GM19438 (cell line): ENCODE measurements around the gene C1orf226.
A peak's percentile ranks its signal among the peaks of the same experiment; 100 is the strongest.
"Not testable (repeated sequence)": the region's sequence is repeated elsewhere in the genome, so short reads cannot be mapped to it uniquely, and the experiment has no call there.

Experiments
- ATAC-seq: cut with Tn5 transposase; IDR thresholded peaks from one replicate; pipeline ENCODE4 v1.9.1; 2021; ENCODE audit warnings: low read depth; ENCODE audit not compliant: unreplicated experiment

Gene C1orf226

GRCh38 chr1:162381383-162381782 is at the start of gene C1orf226:
TSS of gene C1orf226 (plus strand) at chr1:162381728. CDS start at chr1:162381902, 174 bp downstream.
- ATAC-seq = no peak

- no peak for ATAC-seq
Measured at GRCh38 chr1:162333991-162334390, 47.5 kb upstream of the C1orf226 start.

- no peak for ATAC-seq
Measured at GRCh38 chr1:162335126-162335525, 46.4 kb upstream of the C1orf226 start.

DNA sequence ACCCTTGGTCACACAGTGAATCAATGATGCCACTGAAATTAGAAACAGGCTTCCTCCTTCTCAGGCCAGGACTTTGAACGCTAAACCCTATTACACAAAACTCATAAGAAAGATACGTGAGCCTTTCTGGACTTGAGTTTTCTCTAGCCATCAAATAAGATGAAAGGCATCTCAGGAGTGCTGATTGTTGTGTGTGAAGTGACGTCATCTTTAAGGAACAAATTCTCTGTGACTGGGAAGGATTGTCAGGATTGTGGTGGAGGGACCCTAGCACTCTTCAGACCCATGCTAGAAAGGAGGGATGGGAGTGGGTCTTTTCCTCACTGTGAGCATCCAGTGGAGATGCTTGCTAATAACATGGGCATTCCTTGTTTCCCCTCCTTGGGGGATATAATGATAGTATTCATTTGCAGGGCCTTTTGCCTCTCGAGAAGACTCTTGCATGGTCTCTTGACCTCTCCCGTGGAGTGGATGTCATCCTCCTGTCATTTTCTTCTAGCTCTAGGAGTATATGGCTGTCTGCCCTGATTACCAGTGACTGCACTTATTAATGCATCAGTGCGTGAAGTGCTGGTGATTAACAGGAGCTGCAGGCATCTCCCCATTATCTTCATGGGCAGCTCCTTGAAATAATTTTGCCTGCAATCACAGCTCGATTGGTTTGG is 44.8 kb upstream of the C1orf226 start:
- no peak for ATAC-seq

DNA sequence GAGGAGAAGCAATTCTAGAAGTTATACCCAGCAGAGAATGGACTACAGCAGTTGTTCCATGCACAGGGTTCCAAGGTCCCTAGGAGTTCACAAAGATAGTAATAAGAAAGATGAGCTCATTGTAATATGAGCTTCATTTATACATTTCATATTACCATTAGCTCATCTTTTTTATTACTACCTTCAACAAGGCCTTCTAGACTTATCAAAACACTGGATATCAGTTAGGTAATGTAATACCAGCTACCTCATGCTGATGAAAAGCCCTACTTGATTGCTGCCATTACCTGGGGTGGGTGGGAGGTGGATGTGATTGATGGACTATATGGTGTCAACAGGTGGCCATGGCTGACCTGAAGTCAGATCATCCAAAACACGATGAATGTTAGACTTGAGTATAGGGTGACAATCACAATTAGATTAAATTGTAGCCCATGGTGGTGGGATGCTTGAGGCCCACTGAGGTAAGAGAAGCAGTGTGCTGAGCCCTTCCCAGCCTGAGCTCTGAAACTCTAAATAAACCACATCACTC is 39.0 kb upstream of the C1orf226 start:
- no peak for ATAC-seq

- no peak for ATAC-seq
Measured at GRCh38 chr1:162343470-162343869, 38.1 kb upstream of the C1orf226 start.

GRCh38 chr1:162347281-162347680 is 34.2 kb upstream of the C1orf226 start:
- ATAC-seq = no peak

GRCh38 chr1:162349635-162350330 is 31.7 kb upstream of the C1orf226 start:
- no peak for ATAC-seq

DNA sequence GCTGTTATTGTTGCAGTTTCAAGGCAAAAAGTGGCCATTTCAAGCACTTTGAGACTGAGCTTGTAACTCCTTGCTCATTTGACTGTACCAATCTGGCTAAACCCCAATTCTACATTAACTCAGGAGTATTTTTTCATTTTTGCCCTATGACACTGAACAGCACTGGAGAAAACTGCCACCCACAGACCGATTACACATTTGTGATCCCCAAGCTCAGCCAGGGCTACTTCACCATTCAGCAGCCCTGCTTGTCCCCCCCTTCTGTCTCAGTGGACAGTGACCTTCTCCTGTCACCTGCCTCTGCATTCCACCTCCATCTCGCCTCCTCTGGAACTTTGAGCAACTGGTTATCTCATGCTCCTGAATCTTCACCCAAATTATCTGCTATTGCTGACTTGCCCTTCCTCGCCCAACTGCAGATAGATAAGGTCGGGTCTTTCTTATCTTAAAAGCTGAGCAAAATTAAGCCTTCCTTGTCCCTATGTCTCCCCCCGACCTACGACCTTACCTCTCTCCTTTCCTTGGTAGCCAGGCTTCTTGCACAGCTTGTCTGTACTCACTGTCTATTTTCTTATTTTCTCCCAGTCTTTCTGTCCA is 30.2 kb upstream of the C1orf226 start:
- ATAC-seq = no peak

- ATAC-seq = not testable (repeated sequence)
Measured at GRCh38 chr1:162351874-162352273, 29.7 kb upstream of the C1orf226 start.

DNA sequence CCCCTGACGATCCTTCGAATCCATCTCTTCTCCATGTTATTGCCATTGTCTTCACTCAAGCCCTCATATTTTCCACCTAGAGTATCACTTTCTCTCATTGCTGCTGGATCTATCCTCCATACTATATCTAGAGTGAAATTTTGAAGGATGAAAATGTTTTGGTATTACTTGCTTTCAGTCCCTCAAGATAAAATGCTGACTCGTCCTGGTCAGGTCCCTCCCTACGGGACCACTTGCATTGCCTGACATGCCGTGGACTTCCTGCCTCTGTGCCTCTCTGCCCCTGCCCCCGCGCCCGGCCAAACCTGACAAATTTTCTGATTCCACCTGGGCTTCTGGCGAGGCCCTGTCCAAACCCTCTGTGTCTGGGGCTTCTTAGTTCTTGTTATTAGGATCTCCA is 28.4 kb upstream of the C1orf226 start:
- no peak for ATAC-seq

DNA sequence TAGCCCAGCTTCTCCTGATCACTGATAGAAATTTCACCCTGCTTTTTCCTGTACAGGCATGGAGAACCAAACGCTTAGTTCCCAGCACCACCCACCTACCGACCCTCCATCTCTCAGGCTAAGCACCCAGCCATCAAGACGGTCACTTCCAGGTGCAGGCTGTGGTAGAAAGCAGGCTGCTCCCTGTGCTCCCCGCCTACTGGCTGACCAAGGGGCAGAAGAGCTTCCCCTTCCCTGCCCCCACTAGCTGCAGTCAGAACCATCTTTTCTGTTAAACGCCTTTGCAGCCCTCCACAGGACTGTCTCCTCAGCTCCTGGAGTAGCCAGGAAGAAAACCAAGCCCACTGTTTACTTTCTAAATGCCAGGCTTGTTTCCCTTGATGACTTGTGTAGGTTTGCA is 27.8 kb upstream of the C1orf226 start:
- ATAC-seq = no peak

DNA sequence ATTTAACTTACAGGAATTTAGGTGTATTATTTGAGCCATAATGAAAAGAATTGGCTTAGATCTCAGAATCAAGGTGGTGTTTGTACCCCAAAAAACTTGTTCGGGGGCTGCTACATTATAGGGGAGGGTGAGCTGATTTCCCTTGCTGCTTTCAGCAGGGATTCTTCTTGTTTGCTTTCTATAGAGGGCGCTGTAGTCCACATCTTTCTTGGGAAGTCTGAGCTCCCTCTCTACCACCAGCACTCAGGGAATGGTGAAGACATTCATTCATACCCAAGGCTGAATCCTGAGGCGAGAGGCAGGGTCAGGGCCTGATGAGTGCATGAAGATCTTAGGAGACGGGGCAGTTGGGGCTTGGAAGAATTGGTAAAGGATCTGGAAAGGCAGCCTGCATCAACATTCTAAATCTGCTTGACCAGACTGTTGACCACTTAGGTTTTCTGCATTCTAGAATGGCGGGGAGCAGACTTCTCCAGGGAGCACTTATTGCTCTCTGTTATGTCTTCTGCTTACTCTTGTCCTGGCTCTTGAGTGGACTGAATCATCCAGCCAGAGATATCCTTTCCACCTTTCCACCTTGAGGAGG is 23.8 kb upstream of the C1orf226 start:
- ATAC-seq = no peak

DNA sequence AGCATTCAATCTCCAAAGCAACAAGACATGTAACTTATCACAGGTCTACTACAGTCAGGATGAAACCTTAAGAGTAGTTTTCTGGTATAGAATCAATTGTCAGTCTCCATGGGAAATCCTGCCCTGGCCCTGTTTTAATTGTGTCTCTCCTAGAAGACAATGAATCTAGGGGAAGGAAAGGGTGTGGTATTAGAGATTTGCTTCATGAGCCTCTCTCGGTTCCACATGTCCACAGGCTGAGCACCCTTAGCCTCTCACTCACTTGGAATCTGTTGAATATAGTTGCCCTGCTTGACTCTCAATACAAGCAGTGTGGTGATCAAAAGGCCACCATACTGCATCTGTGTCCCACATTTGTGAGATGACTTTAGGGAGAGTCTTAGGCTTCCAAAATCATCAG is 22.6 kb upstream of the C1orf226 start:
- ATAC-seq = no peak

- no peak for ATAC-seq
Measured at GRCh38 chr1:162359523-162360236, 21.8 kb upstream of the C1orf226 start.

DNA sequence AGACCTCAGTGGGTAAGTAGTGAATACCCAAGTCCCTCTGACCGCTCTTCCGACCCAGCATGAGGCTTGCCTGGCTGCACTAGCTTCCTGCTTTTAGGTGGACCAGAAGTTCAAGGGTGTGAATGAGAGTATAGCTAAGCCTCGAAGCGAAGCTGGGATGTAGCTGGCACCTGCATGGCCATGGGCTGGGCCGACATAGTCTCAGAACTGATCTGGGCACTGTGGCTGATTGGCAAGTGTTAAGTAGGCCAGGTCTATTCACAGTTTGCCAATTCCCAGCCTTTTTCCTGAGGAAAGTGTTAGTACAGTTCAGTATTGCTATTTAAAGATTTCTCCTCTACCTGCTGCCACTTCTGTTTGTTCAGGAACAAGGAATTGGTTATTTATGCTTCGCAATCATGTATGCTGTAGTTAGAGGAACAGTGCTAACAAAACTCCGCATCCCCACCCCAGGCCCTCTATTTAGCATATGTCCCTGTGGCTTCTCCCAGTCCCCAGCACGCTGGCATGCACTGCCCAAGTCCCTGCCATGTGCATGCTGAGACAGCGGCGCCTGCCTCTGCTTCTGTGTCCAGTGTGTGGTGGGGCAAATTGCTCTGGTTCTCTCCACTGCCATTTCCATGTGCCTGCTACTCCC is 21.2 kb upstream of the C1orf226 start:
- ATAC-seq = no peak

DNA sequence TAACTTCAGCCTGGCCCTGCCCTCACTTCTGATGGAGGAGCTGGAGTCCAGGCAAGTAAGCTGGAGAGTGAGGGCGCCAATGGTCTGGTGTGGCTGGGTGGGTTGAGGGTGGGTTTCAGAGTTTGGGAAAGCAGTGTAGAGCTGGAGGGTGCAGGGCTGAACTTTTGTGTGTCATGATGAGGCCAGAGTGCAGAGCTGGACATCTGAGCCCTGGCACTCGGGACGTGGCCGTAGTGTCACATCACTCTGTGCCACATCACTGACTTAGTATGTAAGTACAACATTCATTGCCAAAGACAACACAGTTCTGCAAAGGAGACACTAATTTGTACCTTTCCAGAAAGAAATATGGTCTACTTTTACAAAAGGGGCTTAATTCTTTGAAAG is 20.7 kb upstream of the C1orf226 start:
- ATAC-seq = no peak

- ATAC-seq = peak; percentile 32
Measured at GRCh38 chr1:162361349-162361748, 20.2 kb upstream of the C1orf226 start.

GRCh38 chr1:162363823-162364222 is 17.7 kb upstream of the C1orf226 start:
- no peak for ATAC-seq

DNA sequence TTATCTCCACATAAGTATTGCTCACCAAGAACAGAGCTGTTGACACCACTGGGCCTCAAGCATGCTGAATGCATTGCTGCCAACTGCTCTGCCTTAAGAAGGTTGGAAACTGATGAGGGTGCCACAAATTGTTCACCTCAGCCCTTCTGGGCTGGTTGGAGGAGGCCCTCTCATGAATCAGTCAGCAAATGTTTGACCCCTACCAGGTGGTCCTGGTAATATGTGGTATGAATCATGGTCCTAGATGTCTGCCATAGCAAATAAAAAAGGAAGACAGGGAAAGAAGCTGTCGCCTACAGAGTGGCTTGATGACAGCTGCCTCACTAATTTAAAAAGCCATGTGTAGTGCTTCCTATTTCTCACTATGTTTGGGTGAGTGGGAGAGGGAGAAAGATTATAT is 17.0 kb upstream of the C1orf226 start:
- no peak for ATAC-seq
